Neural progenitor cell (in vitro differentiated cells): Measurements from ENCODE around the gene SLTM. TPM values are rescaled to one million over a fixed set of nuclear protein-coding genes. Genes with fewer than 3 reads are reported as not detected.

Experiments used
- DNase-seq: peaks from one replicate; pipeline ENCODE4 v3.0.0-alpha.2; 2016; ENCODE audit warnings: low spot score
- H2AFZ ChIP-seq: fragments of 200-600 bp; sonication (generic); replicated peaks from 2 replicates; pipeline ENCODE4 v1.6.1; 2016; ENCODE audit warnings: antibody characterized with exemption
- H3F3A ChIP-seq: fragments of 200-600 bp; sonication (generic); 2 replicates; pipeline ENCODE4 v1.6.1; 2016; ENCODE audit warnings: antibody characterized with exemption, low read depth
- H3K27ac ChIP-seq: fragments of 200-600 bp; sonication (generic); 2 replicates; pipeline ENCODE4 v1.5.1; 2016; ENCODE audit warnings: mild to moderate bottlenecking
- H3K27me3 ChIP-seq: fragments of 200-600 bp; sonication (generic); 2 replicates; pipeline ENCODE4 v1.6.1; 2016; ENCODE audit warnings: mild to moderate bottlenecking, moderate library complexity
- H3K36me3 ChIP-seq: fragments of 200-600 bp; sonication (generic); 2 replicates; pipeline ENCODE4 v1.5.1; 2016
- H3K4me1 ChIP-seq: fragments of 200-600 bp; sonication (generic); 2 replicates; pipeline ENCODE4 v1.6.1; 2016; ENCODE audit warnings: mixed run types
- H3K4me2 ChIP-seq: fragments of 200-600 bp; sonication (generic); 2 replicates; pipeline ENCODE4 v1.6.1; 2016
- H3K4me3 ChIP-seq: fragments of 200-600 bp; sonication (generic); 2 replicates; pipeline ENCODE4 v1.5.1; 2016
- H3K79me2 ChIP-seq: fragments of 200-600 bp; sonication (generic); 2 replicates; pipeline ENCODE4 v1.6.1; 2016; ENCODE audit warnings: low read depth
- H3K9ac ChIP-seq: fragments of 200-600 bp; sonication (generic); 2 replicates; pipeline ENCODE4 v1.6.1; 2016
- H3K9me3 ChIP-seq: fragments of 200-600 bp; sonication (generic); 2 replicates; pipeline ENCODE4 v1.5.1; 2016; ENCODE audit warnings: low read depth
- H4K20me1 ChIP-seq: fragments of 200-600 bp; sonication (generic); 2 replicates; pipeline ENCODE4 v1.6.1; 2016; ENCODE audit warnings: low read depth
- H3K27ac Mint-ChIP-seq: 3 replicates; pipeline ENCODE4 v1.8.0; 2021; ENCODE audit warnings: mixed read lengths
- H3K27me3 Mint-ChIP-seq: 2 replicates; pipeline ENCODE4 v1.8.0; 2022; ENCODE audit warnings: low read depth, mild to moderate bottlenecking, inconsistent platforms, moderate library complexity, mixed read lengths; ENCODE audit not compliant: insufficient read depth
- H3K36me3 Mint-ChIP-seq: 3 replicates; pipeline ENCODE4 v1.8.0; 2021; ENCODE audit warnings: mixed read lengths
- H3K4me1 Mint-ChIP-seq: 3 replicates; pipeline ENCODE4 v1.8.0; 2021; ENCODE audit warnings: mixed read lengths
- H3K4me3 Mint-ChIP-seq: 3 replicates; pipeline ENCODE4 v1.8.0; 2021; ENCODE audit warnings: mild to moderate bottlenecking, moderate library complexity, mixed read lengths
- H3K9me3 Mint-ChIP-seq: 3 replicates; pipeline ENCODE4 v1.8.0; 2020; ENCODE audit warnings: mixed read lengths
- EZH2 ChIP-seq: fragments of 200-600 bp; sonication (generic); IDR thresholded peaks from 2 replicates; pipeline ENCODE4 v1.6.1; 2017; ENCODE audit warnings: antibody characterized with exemption, mild to moderate bottlenecking, moderate library complexity
- EZH2phosphoT487 ChIP-seq: fragments of 200-600 bp; sonication (generic); IDR thresholded peaks from 2 replicates; pipeline ENCODE4 v1.6.1; 2017; ENCODE audit warnings: antibody characterized with exemption
- total RNA-seq: library from RNA; depleted of rRNA; stranded (reverse); fragments of >200 nt; gene quantifications from 2 replicates; pipeline ENCODE4 v1.2.3, GENCODE V29; 2015; ENCODE audit warnings: low replicate concordance
- TF ChIP-seq, protein P1 (sequence below): fragments of 200-600 bp; sonication (generic); IDR thresholded peaks from 2 replicates; pipeline ENCODE4 v1.5.1; 2017; ENCODE audit warnings: antibody characterized with exemption, mild to moderate bottlenecking

Gene SLTM
- total RNA-seq, 1 donor from 2014 or later = 152 TPM

DNA sequence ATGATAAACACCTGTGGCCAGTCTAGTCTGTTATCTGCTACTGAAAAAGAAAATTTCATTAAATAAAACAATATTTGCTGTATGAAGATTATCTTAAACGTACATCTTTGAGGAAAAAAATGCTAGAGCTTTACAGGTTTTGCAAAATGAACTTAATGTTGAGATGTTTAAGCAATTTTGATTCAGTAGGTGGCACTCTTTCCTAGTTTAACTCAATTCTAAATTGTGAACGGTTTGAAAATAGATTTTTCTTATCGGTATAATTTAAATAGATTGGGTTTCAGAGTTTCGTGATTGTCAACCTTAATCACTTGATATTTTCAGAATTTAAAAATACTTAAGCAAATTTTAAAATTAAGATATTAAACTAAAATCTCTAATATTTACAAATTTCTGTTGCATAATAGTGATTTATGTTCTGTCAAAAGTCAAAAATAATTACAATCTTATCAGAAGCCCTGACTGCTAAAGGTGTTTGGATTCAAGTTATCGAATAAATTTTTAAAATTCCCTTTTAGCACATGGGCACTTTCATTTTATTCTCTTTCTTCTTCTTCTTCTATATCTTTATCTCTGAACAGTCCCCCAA, 47.0 kb upstream of the SLTM start:
- Mint-ChIP-seq H3K27me3 (no peaks in the 10 kb centered on the region), H3K4me3 (no peak overlapping the region), H3K27ac (no peak overlapping the region), H3K4me1 (no peaks in the 10 kb centered on the region), H3K9me3 (no peaks in the 10 kb centered on the region), H3K36me3 (no peaks in the 10 kb centered on the region)
- DNase-seq = peak; percentile 14
- Histone ChIP-seq H3K4me3 (no peak overlapping the region), H3K9ac (no peak overlapping the region), H3K27ac (no peak overlapping the region), H3K4me2 (no peak overlapping the region), H4K20me1 (no peaks in the 10 kb centered on the region), H3K9me3 (no peaks in the 10 kb centered on the region), H3K27me3 (peaks cover 14% of the 10 kb centered on the region), H3K79me2 (no peaks in the 10 kb centered on the region), H3K4me1 (no peaks in the 10 kb centered on the region), H3K36me3 (no peaks in the 10 kb centered on the region), H3F3A (no peaks in the 10 kb centered on the region), H2AFZ (no peak overlapping the region)
- TF ChIP-seq EZH2 = no peak
- TF ChIP-seq, protein P1, sequence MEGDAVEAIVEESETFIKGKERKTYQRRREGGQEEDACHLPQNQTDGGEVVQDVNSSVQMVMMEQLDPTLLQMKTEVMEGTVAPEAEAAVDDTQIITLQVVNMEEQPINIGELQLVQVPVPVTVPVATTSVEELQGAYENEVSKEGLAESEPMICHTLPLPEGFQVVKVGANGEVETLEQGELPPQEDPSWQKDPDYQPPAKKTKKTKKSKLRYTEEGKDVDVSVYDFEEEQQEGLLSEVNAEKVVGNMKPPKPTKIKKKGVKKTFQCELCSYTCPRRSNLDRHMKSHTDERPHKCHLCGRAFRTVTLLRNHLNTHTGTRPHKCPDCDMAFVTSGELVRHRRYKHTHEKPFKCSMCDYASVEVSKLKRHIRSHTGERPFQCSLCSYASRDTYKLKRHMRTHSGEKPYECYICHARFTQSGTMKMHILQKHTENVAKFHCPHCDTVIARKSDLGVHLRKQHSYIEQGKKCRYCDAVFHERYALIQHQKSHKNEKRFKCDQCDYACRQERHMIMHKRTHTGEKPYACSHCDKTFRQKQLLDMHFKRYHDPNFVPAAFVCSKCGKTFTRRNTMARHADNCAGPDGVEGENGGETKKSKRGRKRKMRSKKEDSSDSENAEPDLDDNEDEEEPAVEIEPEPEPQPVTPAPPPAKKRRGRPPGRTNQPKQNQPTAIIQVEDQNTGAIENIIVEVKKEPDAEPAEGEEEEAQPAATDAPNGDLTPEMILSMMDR = peak; percentile 64
- TF ChIP-seq EZH2phosphoT487 = no peak

GRCh38 chr15:58977887-58978286, 44.4 kb upstream of the SLTM start:
- Mint-ChIP-seq H3K27ac (no peak overlapping the region), H3K9me3 (no peaks in the 10 kb centered on the region), H3K4me1 (no peaks in the 10 kb centered on the region), H3K27me3 (no peaks in the 10 kb centered on the region), H3K36me3 (no peaks in the 10 kb centered on the region), H3K4me3 (no peak overlapping the region)
- Histone ChIP-seq H3K79me2 (no peaks in the 10 kb centered on the region), H3K27ac (no peak overlapping the region), H3K4me1 (no peaks in the 10 kb centered on the region), H3K36me3 (no peaks in the 10 kb centered on the region), H4K20me1 (no peaks in the 10 kb centered on the region), H3K9me3 (no peaks in the 10 kb centered on the region), H3K9ac (no peak overlapping the region), H3F3A (no peaks in the 10 kb centered on the region), H3K4me2 (no peak overlapping the region), H3K27me3 (peaks cover 7% of the 10 kb centered on the region), H3K4me3 (no peak overlapping the region), H2AFZ (no peak overlapping the region)
- DNase-seq = no peak
- TF ChIP-seq EZH2phosphoT487 = no peak

GRCh38 chr15:58967479-58967878, 34.0 kb upstream of the SLTM start:
- no peaks in the 10 kb centered on the region for H3F3A ChIP-seq
- DNase-seq = no peak
- H3K4me3 ChIP-seq = no peak overlapping the region
- no peaks in the 10 kb centered on the region for H3K36me3 ChIP-seq
- no peaks in the 10 kb centered on the region for H3K4me1 ChIP-seq
- H3K4me2 ChIP-seq = no peak overlapping the region
- H4K20me1 ChIP-seq = no peaks in the 10 kb centered on the region
- H3K9ac ChIP-seq = no peak overlapping the region
- Mint-ChIP-seq H3K27ac (no peak overlapping the region), H3K4me3 (no peak overlapping the region), H3K27me3 (no peaks in the 10 kb centered on the region), H3K4me1 (no peaks in the 10 kb centered on the region), H3K36me3 (no peaks in the 10 kb centered on the region), H3K9me3 (no peaks in the 10 kb centered on the region)
- no peaks in the 10 kb centered on the region for H3K9me3 ChIP-seq
- no peak for TF ChIP-seq EZH2phosphoT487
- TF ChIP-seq EZH2 = no peak
- TF ChIP-seq, protein P1 = no peak
- no peak overlapping the region for H3K27ac ChIP-seq
- H3K27me3 ChIP-seq = no peaks in the 10 kb centered on the region
- no peaks in the 10 kb centered on the region for H3K79me2 ChIP-seq
- H2AFZ ChIP-seq = no peak overlapping the region

DNA sequence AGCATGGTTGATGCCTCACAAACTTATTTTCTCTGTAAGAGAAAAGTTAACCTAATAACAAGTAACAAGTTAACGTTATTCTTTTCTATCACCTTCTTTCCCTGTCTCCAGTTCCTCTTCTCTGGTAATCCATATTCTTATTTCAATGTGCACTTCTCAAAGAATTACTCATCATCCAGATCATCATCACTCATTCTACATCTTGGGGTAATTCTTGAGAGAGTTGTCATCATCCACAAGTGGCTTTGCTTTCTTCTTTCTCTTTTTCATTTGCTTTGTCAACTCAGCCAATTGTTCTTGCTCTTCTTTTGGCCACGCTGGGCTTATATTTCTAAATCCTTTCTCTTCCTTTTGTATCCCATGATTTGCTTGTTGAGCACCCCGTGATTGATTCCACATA, 33.2 kb upstream of the SLTM start:
- no peak overlapping the region for H3K4me3 Mint-ChIP-seq
- H3K27me3 Mint-ChIP-seq = no peaks in the 10 kb centered on the region
- Histone ChIP-seq H3K27ac (no peak overlapping the region), H3K9me3 (no peaks in the 10 kb centered on the region), H3K27me3 (no peaks in the 10 kb centered on the region), H3K4me3 (no peak overlapping the region), H2AFZ (no peak overlapping the region), H3K36me3 (no peaks in the 10 kb centered on the region), H3K9ac (no peak overlapping the region), H3F3A (no peaks in the 10 kb centered on the region), H3K79me2 (no peaks in the 10 kb centered on the region), H3K4me2 (no peak overlapping the region), H3K4me1 (no peaks in the 10 kb centered on the region), H4K20me1 (no peaks in the 10 kb centered on the region)
- no peaks in the 10 kb centered on the region for H3K36me3 Mint-ChIP-seq
- no peak for DNase-seq
- H3K27ac Mint-ChIP-seq = no peak overlapping the region
- TF ChIP-seq, protein P1 = no peak
- no peak for TF ChIP-seq EZH2phosphoT487
- no peak for TF ChIP-seq EZH2
- no peaks in the 10 kb centered on the region for H3K9me3 Mint-ChIP-seq
- no peaks in the 10 kb centered on the region for H3K4me1 Mint-ChIP-seq
